Thyroid gland (tissue), 4 donors: ENCODE results near the gene LPAR1.

Source experiments
- CTCF ChIP-seq, 6 experiments: fragments of 200-600 bp in 3 of 6; fragments of 450-650 bp in 3 of 6; sonication (generic) in 3 of 6; IDR thresholded peaks; one replicate each; pipeline ENCODE4 v1.5.1; 2016 to 2019; ENCODE audit warnings: antibody characterized with exemption in 6 of 6, mild to moderate bottlenecking in 2 of 6, inconsistent platforms in 1 of 6, moderate library complexity in 1 of 6
- POLR2A ChIP-seq, 2 donors: fragments of 450-650 bp; IDR thresholded peaks; one replicate each; pipeline ENCODE4 v1.6.1; 2017; ENCODE audit warnings: antibody characterized with exemption in 2 of 2, mild to moderate bottlenecking in 2 of 2, moderate library complexity in 1 of 2

DNA sequence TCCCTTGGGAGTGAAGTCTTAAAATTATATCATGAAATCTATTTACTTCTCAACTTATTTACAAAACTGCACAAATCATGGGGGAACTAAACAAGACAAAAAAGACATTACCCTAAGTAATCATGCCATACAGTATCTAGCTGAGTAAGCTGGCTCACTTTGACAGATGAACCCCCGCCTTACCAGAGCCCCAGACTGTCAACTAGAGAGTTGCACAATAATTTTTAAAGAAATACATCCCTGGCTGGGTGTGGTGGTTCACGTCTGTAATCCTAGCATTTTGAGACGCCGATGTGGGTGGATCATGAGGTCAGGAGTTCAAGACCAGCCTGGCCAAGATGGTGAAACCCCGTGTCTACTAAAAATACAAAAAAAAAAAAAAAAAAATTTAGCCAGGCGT, 62.3 kb downstream of the LPAR1 start:
- TF ChIP-seq POLR2A (IDR thresholded peaks at IDR 0.05) (no peak), CTCF (IDR thresholded peaks at IDR 0.05) (no peak)
